Activated CD4-positive, alpha-beta memory T cell treated with anti-CD3 and anti-CD28 coated beads, Interleukin-2, amount 10 ng/mL, durations not matched to agents 7 days and 5 days (primary cell): ENCODE data around the gene STX19. TPM values are rescaled to one million over a fixed set of nuclear protein-coding genes. Genes with fewer than 3 reads are reported as not detected.
A peak's percentile ranks its signal among the peaks of the same experiment; 100 is the strongest.

Experiments used
- CTCF ChIA-PET: fragments of 350-600 bp; sonication (Branson Sonifier 250); formaldehyde crosslinking; loops from one replicate; lab custom pipeline; 2021; ENCODE audit warnings: antibody characterized with exemption, inconsistent platforms; lab: Charles Lee
- POLR2A ChIA-PET: fragments of 350-600 bp; sonication (Branson Sonifier 250); formaldehyde crosslinking; loops from one replicate; lab custom pipeline; 2021; ENCODE audit warnings: antibody characterized with exemption; lab: Charles Lee
- DNase-seq: peaks from one replicate; pipeline ENCODE4 v3.0.0-alpha.2; 2020
- H3K27ac Mint-ChIP-seq: one replicate; pipeline ENCODE4 v1.8.0; 2021; ENCODE audit warnings: mild to moderate bottlenecking, mixed read lengths
- H3K27me3 Mint-ChIP-seq: one replicate; pipeline ENCODE4 v1.8.0; 2021; ENCODE audit warnings: mixed read lengths
- H3K36me3 Mint-ChIP-seq: one replicate; pipeline ENCODE4 v1.8.0; 2021; ENCODE audit warnings: low read depth, mixed read lengths
- H3K4me1 Mint-ChIP-seq: one replicate; pipeline ENCODE4 v1.8.0; 2021; ENCODE audit warnings: mixed read lengths
- H3K4me3 Mint-ChIP-seq: one replicate; pipeline ENCODE4 v1.8.0; 2021; ENCODE audit warnings: mild to moderate bottlenecking, mixed read lengths
- H3K9me3 Mint-ChIP-seq: one replicate; pipeline ENCODE4 v1.8.0; 2021; ENCODE audit warnings: mixed read lengths
- total RNA-seq, 2 experiments: library from RNA; stranded (reverse); gene quantifications; one replicate each; pipeline ENCODE4 v1.2.3, GENCODE V29; 2021

STX19 gene
- total RNA-seq, 2 experiments from 2014 or later = not detected

GRCh38 chr3:94015025-94015424 lies 13.4 kb downstream of the STX19 start:
- Mint-ChIP-seq H3K27ac (no peak overlapping the region), H3K9me3 (peaks cover 3% of the 10 kb centered on the region), H3K36me3 (peaks cover 25% of the 10 kb centered on the region), H3K27me3 (no peaks in the 10 kb centered on the region), H3K4me3 (no peak overlapping the region), H3K4me1 (peaks cover 29% of the 10 kb centered on the region)
- ChIA-PET CTCF (interaction anchor here (2.7 kb wide), 1 partner anchor 47 kb away, joined by 11 read pairs; the partner anchor contains the start of genes DHFR2 and NSUN3), POLR2A (no interaction called here)
- no peak for DNase-seq

- Mint-ChIP-seq H3K27ac (peak overlapping the region; percentile 80), H3K4me1 (peaks cover 36% of the 10 kb centered on the region), H3K36me3 (peaks cover 19% of the 10 kb centered on the region), H3K4me3 (no peak overlapping the region), H3K27me3 (no peaks in the 10 kb centered on the region), H3K9me3 (peaks cover 3% of the 10 kb centered on the region)
- ChIA-PET CTCF (interaction anchor here (2.7 kb wide), 1 partner anchor 50 kb away, joined by 11 read pairs; the partner anchor contains the start of genes DHFR2 and NSUN3), POLR2A (interaction anchor here (2.1 kb wide), 1 partner anchor 50 kb away, joined by 11 read pairs; the partner anchor contains the start of genes DHFR2 and NSUN3)
- no peak for DNase-seq
These were observed 16.2 kb downstream of the STX19 start for GRCh38 chr3:94012185-94012584.

GRCh38 chr3:94011233-94011711 lies 17.1 kb downstream of the STX19 start:
- peak overlapping the region; percentile 80 for H3K27ac Mint-ChIP-seq
- CTCF ChIA-PET = interaction anchor here (1.0 to 1.2 kb wide), 2 partner anchors 58 to 60 kb away, joined by 3 read pairs; no protein-coding TSS in a partner anchor
- H3K27me3 Mint-ChIP-seq = no peaks in the 10 kb centered on the region
- peak overlapping the region; percentile 61 for H3K4me3 Mint-ChIP-seq
- peaks cover 19% of the 10 kb centered on the region for H3K36me3 Mint-ChIP-seq
- DNase-seq = no peak
- H3K4me1 Mint-ChIP-seq = peaks cover 36% of the 10 kb centered on the region
- POLR2A ChIA-PET = interaction anchor here (2.1 kb wide), 1 partner anchor 51 kb away, joined by 11 read pairs; the partner anchor contains the start of genes DHFR2 and NSUN3
- H3K9me3 Mint-ChIP-seq = peaks cover 3% of the 10 kb centered on the region

- Mint-ChIP-seq H3K27me3 (no peaks in the 10 kb centered on the region), H3K9me3 (no peaks in the 10 kb centered on the region), H3K27ac (no peak overlapping the region), H3K4me1 (peaks cover 31% of the 10 kb centered on the region), H3K4me3 (no peak overlapping the region), H3K36me3 (peaks cover 13% of the 10 kb centered on the region)
- POLR2A ChIA-PET = interaction anchor here (1.6 kb wide), 1 partner anchor 53 kb away, joined by 8 read pairs; the partner anchor contains the start of genes DHFR2 and NSUN3
- DNase-seq = no peak
- CTCF ChIA-PET = interaction anchor here (0.6 kb wide), 1 partner anchor 21 kb away, joined by 3 read pairs; no protein-coding TSS in a partner anchor
These were observed 18.8 kb downstream of the STX19 start for GRCh38 chr3:94009608-94010007.

- peaks cover 34% of the 10 kb centered on the region for H3K4me1 Mint-ChIP-seq
- no peaks in the 10 kb centered on the region for H3K9me3 Mint-ChIP-seq
- H3K27me3 Mint-ChIP-seq = no peaks in the 10 kb centered on the region
- H3K27ac Mint-ChIP-seq = no peak overlapping the region
- no peak for DNase-seq
- H3K36me3 Mint-ChIP-seq = peaks cover 8% of the 10 kb centered on the region
- no peak overlapping the region for H3K4me3 Mint-ChIP-seq
- ChIA-PET POLR2A (interaction anchor here (3.0 kb wide), 1 partner anchor 55 kb away, joined by 19 read pairs; the partner anchor contains the start of genes DHFR2 and NSUN3), CTCF (interaction anchor here (0.9 to 1.5 kb wide), 5 partner anchors 10 to 242 kb away, joined by 3 to 5 read pairs (median 3); partner anchors contain the start of genes DHFR2 and NSUN3)
These were observed 20.1 kb downstream of the STX19 start for GRCh38 chr3:94008253-94008652.

- H3K27ac Mint-ChIP-seq = no peak overlapping the region
- ChIA-PET CTCF (interaction anchor here (0.7 to 1.8 kb wide), 5 partner anchors 9 to 1822 kb away, joined by 3 to 8 read pairs (median 3); no protein-coding TSS in a partner anchor), POLR2A (interaction anchor here (1.0 kb wide), 1 partner anchor 59 kb away, joined by 8 read pairs; the partner anchor contains the start of genes DHFR2 and NSUN3)
- H3K27me3 Mint-ChIP-seq = no peaks in the 10 kb centered on the region
- H3K9me3 Mint-ChIP-seq = no peaks in the 10 kb centered on the region
- no peak for DNase-seq
- peaks cover 6% of the 10 kb centered on the region for H3K4me1 Mint-ChIP-seq
- H3K36me3 Mint-ChIP-seq = no peaks in the 10 kb centered on the region
- H3K4me3 Mint-ChIP-seq = peak overlapping the region; percentile 46
These were observed 24.0 kb downstream of the STX19 start for GRCh38 chr3:94004301-94004910.

- Mint-ChIP-seq H3K4me1 (peaks cover 3% of the 10 kb centered on the region), H3K36me3 (no peaks in the 10 kb centered on the region), H3K9me3 (no peaks in the 10 kb centered on the region), H3K4me3 (no peak overlapping the region), H3K27ac (no peak overlapping the region), H3K27me3 (no peaks in the 10 kb centered on the region)
- DNase-seq = no peak
- CTCF ChIA-PET = interaction anchor here (1.7 to 3.5 kb wide), 2 partner anchors 61 to 67 kb away, joined by 8 to 10 read pairs; partner anchors contain the start of genes DHFR2 and NSUN3
- POLR2A ChIA-PET = interaction anchor here (2.5 kb wide), 1 partner anchor 61 kb away, joined by 8 read pairs; the partner anchor contains the start of genes DHFR2 and NSUN3
These were observed 26.4 kb downstream of the STX19 start for GRCh38 chr3:94001827-94002495.

- Mint-ChIP-seq H3K4me3 (no peak overlapping the region), H3K4me1 (peaks cover 3% of the 10 kb centered on the region), H3K27ac (no peak overlapping the region), H3K9me3 (no peaks in the 10 kb centered on the region), H3K36me3 (no peaks in the 10 kb centered on the region), H3K27me3 (no peaks in the 10 kb centered on the region)
- POLR2A ChIA-PET = interaction anchor here (2.6 kb wide), 1 partner anchor 62 kb away, joined by 14 read pairs; the partner anchor contains the start of genes DHFR2 and NSUN3
- no peak for DNase-seq
- CTCF ChIA-PET = interaction anchor here (3.5 kb wide), 1 partner anchor 62 kb away, joined by 10 read pairs; the partner anchor contains the start of genes DHFR2 and NSUN3
These were observed 27.2 kb downstream of the STX19 start for GRCh38 chr3:94001191-94001590.

- H3K27ac Mint-ChIP-seq = no peak overlapping the region
- H3K4me3 Mint-ChIP-seq = no peak overlapping the region
- CTCF ChIA-PET = interaction anchor here (1.2 to 1.7 kb wide), 2 partner anchors 13 to 75 kb away, joined by 5 to 6 read pairs; partner anchors contain the start of gene ARL13B
- no peaks in the 10 kb centered on the region for H3K36me3 Mint-ChIP-seq
- DNase-seq = no peak
- POLR2A ChIA-PET = no interaction called here
- no peaks in the 10 kb centered on the region for H3K9me3 Mint-ChIP-seq
- H3K4me1 Mint-ChIP-seq = peaks cover 2% of the 10 kb centered on the region
- no peaks in the 10 kb centered on the region for H3K27me3 Mint-ChIP-seq
These were observed 34.3 kb downstream of the STX19 start for GRCh38 chr3:93994056-93994455.

GRCh38 chr3:93992207-93992606 lies 36.2 kb downstream of the STX19 start:
- Mint-ChIP-seq H3K27ac (no peak overlapping the region), H3K4me3 (no peak overlapping the region)
- no peak for DNase-seq

GRCh38 chr3:93991631-93992030 lies 36.8 kb downstream of the STX19 start:
- no peaks in the 10 kb centered on the region for H3K27me3 Mint-ChIP-seq
- no peaks in the 10 kb centered on the region for H3K9me3 Mint-ChIP-seq
- DNase-seq = no peak
- ChIA-PET POLR2A (no interaction called here), CTCF (no interaction called here)
- no peak overlapping the region for H3K4me3 Mint-ChIP-seq
- H3K36me3 Mint-ChIP-seq = no peaks in the 10 kb centered on the region
- H3K27ac Mint-ChIP-seq = no peak overlapping the region
- peaks cover 2% of the 10 kb centered on the region for H3K4me1 Mint-ChIP-seq

More at GRCh38 chr3:93992207-93992606, 36.2 kb downstream of the STX19 start:
- Mint-ChIP-seq H3K36me3 (no peaks in the 10 kb centered on the region), H3K27me3 (no peaks in the 10 kb centered on the region), H3K4me1 (peaks cover 2% of the 10 kb centered on the region), H3K9me3 (no peaks in the 10 kb centered on the region)
- ChIA-PET CTCF (no interaction called here), POLR2A (no interaction called here)

- H3K4me1 Mint-ChIP-seq = peaks cover 2% of the 10 kb centered on the region
- ChIA-PET CTCF (interaction anchor here (0.5 to 1.0 kb wide), 2 partner anchors 21 to 80 kb away, joined by 3 read pairs; no protein-coding TSS in a partner anchor), POLR2A (no interaction called here)
These were observed 39.2 kb downstream of the STX19 start for GRCh38 chr3:93989241-93989640.

More at GRCh38 chr3:93989241-93989640, 39.2 kb downstream of the STX19 start:
- Mint-ChIP-seq H3K36me3 (no peaks in the 10 kb centered on the region), H3K9me3 (no peaks in the 10 kb centered on the region), H3K27ac (no peak overlapping the region), H3K27me3 (no peaks in the 10 kb centered on the region), H3K4me3 (no peak overlapping the region)
- no peak for DNase-seq
